Measurements from ENCODE around the gene CA10.

CA10 gene

GRCh38 chr17:51948128-51948527 lies 210.4 kb downstream of the CA10 start:
- DNase-seq (ENCODE audit: low read depth) = peak; percentile 44

DNA sequence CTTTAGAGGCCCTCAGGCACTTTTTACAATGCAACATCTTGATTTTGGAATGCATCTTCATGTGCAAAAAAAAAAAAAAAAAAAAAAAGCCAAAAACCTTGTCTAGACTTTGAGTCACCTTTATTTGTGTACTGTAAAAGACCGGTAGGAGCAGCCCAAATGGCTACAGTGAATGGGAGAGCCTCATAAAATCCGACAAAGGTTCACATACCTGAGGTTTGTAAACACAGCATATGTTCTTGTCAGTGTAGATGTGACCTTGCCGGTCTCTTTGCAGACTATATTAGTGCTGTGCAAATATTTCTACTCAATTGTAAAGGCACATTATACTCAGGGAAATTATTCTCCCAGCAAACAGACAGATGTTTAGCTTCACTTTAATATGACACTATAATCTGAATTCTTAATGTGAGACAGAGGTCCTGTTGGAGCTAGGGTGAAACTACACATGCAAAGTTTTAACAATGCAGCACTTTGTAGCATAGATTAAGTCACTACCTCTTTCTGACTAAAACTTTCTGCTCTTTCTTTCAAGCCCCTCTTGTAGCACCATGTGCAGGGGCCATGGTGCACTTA lies 211.3 kb downstream of the CA10 start:
- no peak for DNase-seq (ENCODE audit: low read depth)

DNA sequence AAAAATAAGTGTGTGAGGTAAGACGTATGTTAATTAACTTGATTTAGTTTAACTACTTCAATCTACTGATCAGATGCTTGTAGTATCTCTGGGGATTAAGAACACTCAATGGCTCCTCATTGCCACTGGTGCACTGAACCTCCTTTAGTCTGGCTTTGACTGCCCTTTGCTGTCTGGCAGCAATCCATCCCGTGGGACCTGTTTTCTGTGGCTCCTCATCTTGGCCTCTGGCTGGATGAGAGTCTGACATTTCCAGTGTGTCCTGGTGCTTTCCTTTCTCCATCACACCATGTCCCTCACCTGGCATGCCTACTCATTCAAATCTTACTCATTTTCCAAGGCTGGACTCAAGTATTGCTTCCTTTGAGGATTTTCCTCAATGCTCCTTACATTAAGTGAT lies 212.2 kb downstream of the CA10 start:
- DNase-seq (ENCODE audit: low read depth) = no peak

GRCh38 chr17:51941272-51941671 lies 217.2 kb downstream of the CA10 start:
- peak; percentile 6 for DNase-seq (ENCODE audit: low read depth)

DNA sequence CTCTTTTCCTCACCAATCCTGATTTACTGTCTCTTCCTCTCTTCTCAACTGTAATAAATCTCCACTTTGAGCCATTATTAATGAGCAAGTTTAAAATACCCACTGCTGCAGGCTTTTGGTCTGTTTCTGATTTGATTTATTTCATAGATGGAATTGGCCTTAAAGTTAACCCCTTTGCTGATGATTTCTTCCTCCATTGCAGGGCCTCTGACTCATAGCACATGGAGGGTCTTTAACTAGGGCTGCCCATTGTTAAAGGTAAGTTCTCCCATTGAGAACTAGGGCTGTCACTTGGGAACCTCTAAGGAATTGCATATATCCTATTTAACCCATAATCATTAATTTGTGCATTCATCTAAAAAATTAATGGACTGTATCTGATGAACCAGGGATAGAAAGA lies 221.2 kb downstream of the CA10 start:
- DNase-seq (ENCODE audit: low read depth) = no peak

DNA sequence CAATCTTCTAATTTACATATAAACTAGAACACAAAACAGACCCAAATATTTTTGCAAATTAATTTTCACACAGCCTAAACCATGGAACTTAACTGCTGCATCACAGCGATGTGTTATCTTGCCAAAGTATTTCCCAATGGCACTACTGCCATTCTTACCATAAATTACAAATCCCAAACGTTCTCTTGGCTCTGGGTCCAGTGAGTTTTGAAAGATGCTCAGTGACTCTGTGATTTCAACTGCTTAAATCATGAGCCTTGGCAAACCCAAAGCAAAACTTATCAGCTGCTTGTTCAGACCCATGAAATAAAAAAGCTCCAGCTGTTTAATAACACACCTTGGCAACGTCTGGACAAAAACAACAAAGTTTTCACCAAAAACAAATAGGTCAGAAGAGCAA lies 223.0 kb downstream of the CA10 start:
- DNase-seq (ENCODE audit: low read depth) = no peak

GRCh38 chr17:51933647-51934046 lies 224.9 kb downstream of the CA10 start:
- DNase-seq (ENCODE audit: low read depth) = no peak

DNA sequence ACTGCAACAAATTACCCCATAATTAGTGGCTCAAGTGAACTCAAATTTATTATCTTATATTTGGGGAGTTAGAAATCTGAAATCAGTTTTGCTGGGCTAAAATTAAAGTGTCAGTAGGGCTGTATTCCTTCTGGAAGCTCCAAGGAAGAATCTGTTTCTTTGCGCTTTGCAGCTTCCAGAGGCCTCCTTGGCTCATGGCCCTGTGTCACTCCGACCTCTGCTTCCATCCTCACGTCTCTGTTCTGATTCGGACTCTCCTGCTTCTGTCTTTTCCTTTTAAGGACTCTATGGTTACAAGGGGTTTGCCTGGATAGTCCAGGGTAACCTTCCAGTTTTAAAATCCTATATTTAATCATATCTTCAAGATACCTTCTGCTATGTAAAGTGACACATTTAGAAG lies 232.1 kb downstream of the CA10 start:
- no peak for DNase-seq (ENCODE audit: low read depth)

DNA sequence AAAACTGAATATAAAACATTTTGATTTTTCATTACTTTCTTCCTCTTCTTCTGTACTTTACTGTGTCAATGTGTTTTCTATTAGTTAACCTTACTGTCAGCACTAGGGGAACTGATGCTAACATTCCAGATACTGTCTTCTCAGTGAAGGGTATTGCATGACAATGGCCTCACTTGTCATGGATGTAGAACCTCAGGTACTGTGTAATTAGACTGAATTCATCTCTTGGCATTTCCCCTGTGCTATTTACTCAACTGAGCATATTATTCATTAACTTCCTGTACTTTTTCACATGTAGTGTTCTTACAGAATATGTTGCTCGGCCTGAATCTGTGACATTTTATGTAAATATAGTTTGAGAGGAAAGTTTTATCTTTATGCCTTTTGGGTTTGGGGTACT lies 237.0 kb downstream of the CA10 start:
- no peak for DNase-seq (ENCODE audit: low read depth)

DNA sequence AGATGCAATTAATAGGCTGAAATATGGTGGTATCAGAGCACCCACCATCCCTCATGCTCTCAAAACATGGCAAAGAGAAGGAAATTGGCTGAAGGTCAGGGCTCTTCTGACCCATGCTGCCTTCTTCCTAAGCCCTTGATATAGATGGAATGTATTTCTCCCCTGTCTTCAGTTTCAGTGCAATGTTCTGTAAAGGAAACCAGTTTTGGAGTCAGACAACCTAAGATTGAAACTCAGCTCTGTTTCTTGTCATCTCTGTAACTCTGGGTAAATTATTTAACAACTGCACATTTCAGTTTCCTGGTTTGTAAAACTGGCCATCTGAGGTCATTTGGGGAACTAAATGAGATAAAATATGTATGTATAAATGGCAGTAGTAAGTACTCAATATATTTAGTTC lies 243.9 kb downstream of the CA10 start:
- no peak for DNase-seq (ENCODE audit: low read depth)

GRCh38 chr17:51913491-51914205 lies 244.9 kb downstream of the CA10 start:
- DNase-seq (ENCODE audit: low read depth) = no peak

DNA sequence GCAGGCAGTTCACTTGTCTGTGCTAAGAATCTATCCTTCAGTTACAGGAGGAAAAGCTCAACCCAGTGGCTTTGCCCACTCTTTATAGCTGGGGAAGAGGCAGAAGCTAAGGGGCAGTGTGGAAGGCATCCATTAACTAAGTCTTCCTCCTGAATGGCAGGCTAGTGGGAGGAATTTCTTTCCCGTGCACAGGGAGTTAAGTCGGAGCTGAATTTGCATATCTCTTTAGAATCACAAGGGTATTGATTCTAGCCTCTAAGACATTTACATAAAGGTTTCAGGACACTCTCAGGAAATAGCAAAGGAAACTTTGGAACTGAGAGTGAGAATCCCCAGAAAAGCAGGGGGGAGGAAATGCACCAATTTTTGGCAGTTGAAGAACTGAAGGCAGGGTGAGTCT lies 245.6 kb downstream of the CA10 start:
- DNase-seq (ENCODE audit: low read depth) = no peak

DNA sequence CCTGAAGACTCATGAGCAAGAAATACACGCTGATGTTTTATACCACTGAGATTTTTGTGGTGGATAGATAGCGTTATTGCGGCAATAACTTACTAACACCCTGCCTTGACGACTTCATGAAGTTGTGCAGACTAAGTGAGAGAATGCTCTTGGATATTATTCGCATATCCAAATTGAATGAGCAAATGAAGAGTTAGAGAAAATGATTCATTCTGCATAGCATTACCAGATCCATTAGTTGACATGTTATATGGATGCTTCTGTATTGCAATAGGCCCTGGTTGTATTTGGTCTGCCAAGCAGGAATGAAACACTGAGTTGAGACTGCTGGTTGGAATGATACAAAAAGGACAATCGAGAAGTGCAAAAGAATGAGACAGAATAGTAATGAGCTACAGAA lies 247.3 kb downstream of the CA10 start:
- DNase-seq (ENCODE audit: low read depth) = no peak

DNA sequence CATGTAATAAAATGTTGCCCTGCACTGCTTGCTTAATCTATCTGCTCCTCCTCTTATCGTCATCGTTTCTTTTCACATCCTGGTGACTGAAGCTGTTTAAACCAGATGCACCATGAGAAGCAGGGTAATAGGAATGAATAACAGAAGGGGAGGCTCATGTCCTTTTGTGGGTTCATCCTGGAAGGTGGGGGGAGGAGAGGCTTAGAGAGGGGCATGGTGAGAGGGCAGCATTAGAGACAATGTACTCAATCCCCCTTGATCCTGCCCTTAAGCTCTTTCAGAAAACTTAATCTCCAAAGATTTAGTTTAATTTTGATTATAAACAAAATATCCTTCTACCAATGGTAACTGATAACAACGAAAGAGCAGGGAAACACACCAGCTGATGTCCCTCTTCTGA lies 248.5 kb downstream of the CA10 start:
- DNase-seq (ENCODE audit: low read depth) = no peak

- DNase-seq (ENCODE audit: low read depth) = no peak
Observed at GRCh38 chr17:51908841-51909537, 249.5 kb downstream of the CA10 start.

- DNase-seq (ENCODE audit: low read depth) = no peak
Observed at GRCh38 chr17:51907041-51907440, 251.5 kb downstream of the CA10 start.

GRCh38 chr17:51904379-51904778 lies 254.1 kb downstream of the CA10 start:
- no peak for DNase-seq (ENCODE audit: low read depth)

GRCh38 chr17:51901242-51901641 lies 257.3 kb downstream of the CA10 start:
- DNase-seq (ENCODE audit: low read depth) = no peak

GRCh38 chr17:51891936-51892335 lies 266.6 kb downstream of the CA10 start:
- no peak for DNase-seq (ENCODE audit: low read depth)

- no peak for DNase-seq (ENCODE audit: low read depth)
Observed at GRCh38 chr17:51890710-51891109, 267.8 kb downstream of the CA10 start.

GRCh38 chr17:51888816-51889215 lies 269.7 kb downstream of the CA10 start:
- DNase-seq (ENCODE audit: low read depth) = no peak

DNA sequence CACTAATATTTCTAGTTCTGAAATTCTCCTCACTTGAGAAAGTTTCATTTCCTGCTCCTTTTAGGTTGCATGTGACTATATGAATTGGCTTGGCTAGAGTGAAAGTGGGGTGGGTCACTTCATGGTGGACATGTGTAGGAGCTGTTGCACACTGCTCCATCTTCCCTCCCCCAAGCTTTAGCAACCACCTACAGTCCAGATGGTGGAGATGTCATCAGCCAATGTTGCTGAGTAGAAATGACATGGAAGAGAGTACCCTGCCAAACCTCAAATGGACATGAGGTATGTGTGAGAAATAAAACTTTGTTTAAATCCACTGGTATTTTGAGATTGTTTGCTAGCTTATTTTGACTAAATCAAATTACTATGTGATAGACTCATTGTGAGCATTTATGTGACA lies 281.5 kb downstream of the CA10 start:
- no peak for DNase-seq (ENCODE audit: low read depth)

DNA sequence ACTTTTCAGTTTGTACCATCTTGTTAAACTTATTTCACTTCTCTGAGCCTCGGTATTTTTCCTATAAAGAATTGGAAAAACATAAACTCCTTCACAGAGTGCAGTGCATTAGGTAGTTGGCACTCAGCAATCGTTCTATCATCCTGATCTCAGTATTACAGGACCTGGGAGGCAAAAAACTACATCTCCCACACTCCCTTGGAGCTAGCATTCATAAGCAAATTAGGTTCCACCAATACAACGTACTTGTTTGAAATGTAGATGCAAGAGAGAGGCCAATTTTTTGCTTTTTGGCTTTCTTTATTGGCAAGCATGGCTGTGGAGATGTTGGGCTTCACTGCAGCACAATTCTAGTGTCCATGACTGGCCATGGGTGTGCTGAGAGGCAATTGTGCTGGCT lies 285.2 kb downstream of the CA10 start:
- DNase-seq (ENCODE audit: low read depth) = no peak

GRCh38 chr17:51869387-51869786 lies 289.1 kb downstream of the CA10 start:
- DNase-seq (ENCODE audit: low read depth) = peak; percentile 36
